ENCODE data around the gene SHISAL1. TPM values are rescaled to one million over a fixed set of nuclear protein-coding genes. Genes with fewer than 3 reads are reported as not detected.

The SHISAL1 gene
- total RNA-seq, 3 donors from 2014 or later: 0.32 to 1.2 (median 0.33) TPM

- intact Hi-C loops (cut with DNase I; ENCODE audit: low total_unique reads): no loop called here
These were observed 24.4 kb upstream of the SHISAL1 start for GRCh38 chr22:44336962-44337677.

GRCh38 chr22:44335903-44336803, 23.4 kb upstream of the SHISAL1 start:
- H3K27ac ChIP-seq: no peak overlapping the region
- TF ChIP-seq CTCF (IDR thresholded peaks at IDR 0.05) (no peak), POLR2A (IDR thresholded peaks at IDR 0.05) (no peak), POLR2AphosphoS5 (IDR thresholded peaks at IDR 0.05) (no peak)
- intact Hi-C loops (cut with DNase I; ENCODE audit: low total_unique reads): no loop called here
- no peak for DNase-seq (ENCODE audit: low spot score in 2 of 2)
- H3K9me3 ChIP-seq: no peaks in the 10 kb centered on the region
- H3K4me1 ChIP-seq: no peaks in the 10 kb centered on the region
- H3K4me3 ChIP-seq: no peak overlapping the region
- H3K36me3 ChIP-seq: no peaks in the 10 kb centered on the region
- peaks cover 0 to 33% of the 10 kb centered on the region in 2 donors for H3K27me3 ChIP-seq

More at GRCh38 chr22:44336962-44337677, 24.4 kb upstream of the SHISAL1 start:
- H3K4me3 ChIP-seq: no peak overlapping the region
- TF ChIP-seq POLR2A (IDR thresholded peaks at IDR 0.05): no peak
- no peak for TF ChIP-seq CTCF (IDR thresholded peaks at IDR 0.05)
- TF ChIP-seq POLR2AphosphoS5 (IDR thresholded peaks at IDR 0.05): no peak
- no peaks in the 10 kb centered on the region for H3K36me3 ChIP-seq
- H3K27ac ChIP-seq: no peak overlapping the region
- no peaks in the 10 kb centered on the region for H3K9me3 ChIP-seq
- peaks cover 0 to 28% of the 10 kb centered on the region in 2 donors for H3K27me3 ChIP-seq
- no peaks in the 10 kb centered on the region for H3K4me1 ChIP-seq
- no peak for DNase-seq (ENCODE audit: low spot score in 2 of 2)

GRCh38 chr22:44335066-44335839, 22.5 kb upstream of the SHISAL1 start:
- intact Hi-C loops (cut with DNase I; ENCODE audit: low total_unique reads): no loop called here
- Histone ChIP-seq H3K4me1 (no peaks in the 10 kb centered on the region), H3K27ac (no peak overlapping the region), H3K27me3 (peaks cover 0 to 42% of the 10 kb centered on the region in 2 donors), H3K36me3 (no peaks in the 10 kb centered on the region), H3K4me3 (no peak overlapping the region), H3K9me3 (no peaks in the 10 kb centered on the region)
- DNase-seq (ENCODE audit: low spot score in 2 of 2): no peak
- no peak for TF ChIP-seq POLR2A (IDR thresholded peaks at IDR 0.05)
- TF ChIP-seq POLR2AphosphoS5 (IDR thresholded peaks at IDR 0.05): no peak
- no peak for TF ChIP-seq CTCF (IDR thresholded peaks at IDR 0.05)

GRCh38 chr22:44333847-44334635, 21.3 kb upstream of the SHISAL1 start:
- H3K9me3 ChIP-seq: no peaks in the 10 kb centered on the region
- TF ChIP-seq POLR2AphosphoS5 (IDR thresholded peaks at IDR 0.05) (no peak), CTCF (IDR thresholded peaks at IDR 0.05) (no peak), POLR2A (IDR thresholded peaks at IDR 0.05) (no peak)
- no peaks in the 10 kb centered on the region for H3K36me3 ChIP-seq
- no peak overlapping the region for H3K4me3 ChIP-seq
- H3K27me3 ChIP-seq: peaks cover 0 to 42% of the 10 kb centered on the region in 2 donors
- H3K27ac ChIP-seq: no peak overlapping the region
- no peaks in the 10 kb centered on the region for H3K4me1 ChIP-seq
- intact Hi-C loops (cut with DNase I; ENCODE audit: low total_unique reads): no loop called here
- no peak for DNase-seq (ENCODE audit: low spot score in 2 of 2)
